ENCODE results near the gene CASQ2.

The CASQ2 gene

GRCh38 chr1:115768549-115768948 lies at the start of gene CASQ2:
Gene CASQ2, minus strand, starts transcription at chr1:115768714. Its CDS starts 173 bp downstream, at chr1:115768541.
- DNase-seq = no peak

- no peak for DNase-seq
Observed at GRCh38 chr1:115815694-115816093, 47.2 kb upstream of the CASQ2 start.

GRCh38 chr1:115814685-115815398 lies 46.3 kb upstream of the CASQ2 start:
- no peak for DNase-seq

GRCh38 chr1:115813727-115814126 lies 45.2 kb upstream of the CASQ2 start:
- DNase-seq = no peak

GRCh38 chr1:115811140-115811828 lies 42.8 kb upstream of the CASQ2 start:
- DNase-seq = no peak

- no peak for DNase-seq
Observed at GRCh38 chr1:115810609-115811008, 42.1 kb upstream of the CASQ2 start.

- no peak for DNase-seq
Observed at GRCh38 chr1:115809847-115810246, 41.3 kb upstream of the CASQ2 start.

- DNase-seq = no peak
Observed at GRCh38 chr1:115809076-115809475, 40.6 kb upstream of the CASQ2 start.

- DNase-seq = peak; percentile 51
Observed at GRCh38 chr1:115807723-115808122, 39.2 kb upstream of the CASQ2 start.

- no peak for DNase-seq
Observed at GRCh38 chr1:115805597-115805996, 37.1 kb upstream of the CASQ2 start.

GRCh38 chr1:115802416-115802815 lies 33.9 kb upstream of the CASQ2 start:
- DNase-seq = no peak

- no peak for DNase-seq
Observed at GRCh38 chr1:115797486-115797885, 29.0 kb upstream of the CASQ2 start.

GRCh38 chr1:115796897-115797296 lies 28.4 kb upstream of the CASQ2 start:
- no peak for DNase-seq

- DNase-seq = no peak
Observed at GRCh38 chr1:115796036-115796435, 27.5 kb upstream of the CASQ2 start.

GRCh38 chr1:115794976-115795639 lies 26.6 kb upstream of the CASQ2 start:
- no peak for DNase-seq

- no peak for DNase-seq
Observed at GRCh38 chr1:115793162-115793561, 24.6 kb upstream of the CASQ2 start.

GRCh38 chr1:115791816-115792215 lies 23.3 kb upstream of the CASQ2 start:
- no peak for DNase-seq

- no peak for DNase-seq
Observed at GRCh38 chr1:115790846-115791245, 22.3 kb upstream of the CASQ2 start.

- DNase-seq = no peak
Observed at GRCh38 chr1:115790356-115790755, 21.8 kb upstream of the CASQ2 start.

GRCh38 chr1:115783311-115783710 lies 14.8 kb upstream of the CASQ2 start:
- DNase-seq = no peak

GRCh38 chr1:115782571-115783281 lies 14.2 kb upstream of the CASQ2 start:
- no peak for DNase-seq

- DNase-seq = no peak
Observed at GRCh38 chr1:115781851-115782250, 13.3 kb upstream of the CASQ2 start.

- DNase-seq = no peak
Observed at GRCh38 chr1:115781343-115781742, 12.8 kb upstream of the CASQ2 start.

All from NCI-H748 treated with DMSO at 0.1 percent for 48 hours (cell line).